Fibroblast of mammary gland (primary cell): ENCODE results near the gene ZNF25.
"Not testable (repeated sequence)": the region's sequence is repeated elsewhere in the genome, so short reads cannot be mapped to it uniquely, and the experiment has no call there.

Experiments
- DNase-seq: peaks from one replicate; pipeline ENCODE4 v3.0.0-alpha.2; 2010; ENCODE audit warnings: low read depth
- H3K4me3 ChIP-seq: 2 replicates; pipeline ENCODE4 v1.5.1; 2011; ENCODE audit warnings: low read depth, mild to moderate bottlenecking, low read length, moderate library complexity; ENCODE audit not compliant: control insufficient read depth
- TF ChIP-seq, protein P1 (sequence below): conservative IDR thresholded peaks from 2 replicates; pipeline ENCODE4 v1.5.1; 2011; ENCODE audit warnings: low read depth, low read length, inconsistent platforms; ENCODE audit not compliant: control insufficient read depth, insufficient read depth

ZNF25 gene

DNA sequence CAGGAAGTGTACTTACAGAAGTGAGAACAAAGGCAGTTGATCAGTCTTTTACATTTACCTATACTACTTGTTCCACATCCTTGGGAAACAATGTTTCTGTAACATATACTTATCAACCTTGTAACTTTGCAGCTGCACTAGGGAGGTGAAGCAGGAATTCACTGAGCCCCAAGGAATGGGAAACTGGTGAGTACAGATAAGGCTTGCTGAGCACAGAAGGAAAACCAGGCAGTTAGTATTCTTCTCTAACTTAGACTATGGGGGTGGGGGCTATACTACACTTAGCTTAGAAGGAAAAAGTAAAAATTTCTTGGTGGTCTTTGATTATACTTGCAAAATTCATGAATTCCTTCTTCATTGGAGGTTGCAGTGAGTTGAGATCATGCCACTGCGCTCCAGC is 27.1 kb upstream of the ZNF25 start:
- no peak for DNase-seq
- H3K4me3 ChIP-seq = no peak overlapping the region
- TF ChIP-seq, protein P1, sequence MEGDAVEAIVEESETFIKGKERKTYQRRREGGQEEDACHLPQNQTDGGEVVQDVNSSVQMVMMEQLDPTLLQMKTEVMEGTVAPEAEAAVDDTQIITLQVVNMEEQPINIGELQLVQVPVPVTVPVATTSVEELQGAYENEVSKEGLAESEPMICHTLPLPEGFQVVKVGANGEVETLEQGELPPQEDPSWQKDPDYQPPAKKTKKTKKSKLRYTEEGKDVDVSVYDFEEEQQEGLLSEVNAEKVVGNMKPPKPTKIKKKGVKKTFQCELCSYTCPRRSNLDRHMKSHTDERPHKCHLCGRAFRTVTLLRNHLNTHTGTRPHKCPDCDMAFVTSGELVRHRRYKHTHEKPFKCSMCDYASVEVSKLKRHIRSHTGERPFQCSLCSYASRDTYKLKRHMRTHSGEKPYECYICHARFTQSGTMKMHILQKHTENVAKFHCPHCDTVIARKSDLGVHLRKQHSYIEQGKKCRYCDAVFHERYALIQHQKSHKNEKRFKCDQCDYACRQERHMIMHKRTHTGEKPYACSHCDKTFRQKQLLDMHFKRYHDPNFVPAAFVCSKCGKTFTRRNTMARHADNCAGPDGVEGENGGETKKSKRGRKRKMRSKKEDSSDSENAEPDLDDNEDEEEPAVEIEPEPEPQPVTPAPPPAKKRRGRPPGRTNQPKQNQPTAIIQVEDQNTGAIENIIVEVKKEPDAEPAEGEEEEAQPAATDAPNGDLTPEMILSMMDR = no peak

DNA sequence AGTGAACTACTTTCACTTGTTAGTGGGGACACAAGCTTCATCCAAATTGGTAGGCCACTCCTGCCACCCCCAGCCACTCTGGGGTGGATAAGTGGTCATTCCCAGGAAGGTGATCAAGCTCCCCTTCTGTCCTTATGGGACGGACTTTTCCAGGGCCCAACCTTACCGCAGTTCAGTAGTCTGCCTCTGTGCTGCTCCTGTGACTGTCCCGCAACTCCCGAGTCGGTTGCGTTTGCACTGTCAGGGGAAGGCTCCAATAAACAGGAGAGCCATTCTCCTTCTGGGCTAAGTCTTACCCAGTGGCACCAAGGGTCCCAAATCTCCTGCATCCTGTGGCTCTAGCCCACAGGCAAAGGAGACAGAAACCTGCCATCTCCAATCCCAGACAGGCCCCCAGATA is 26.6 kb upstream of the ZNF25 start:
- no peak for DNase-seq
- TF ChIP-seq, protein P1 = no peak
- H3K4me3 ChIP-seq = no peak overlapping the region

DNA sequence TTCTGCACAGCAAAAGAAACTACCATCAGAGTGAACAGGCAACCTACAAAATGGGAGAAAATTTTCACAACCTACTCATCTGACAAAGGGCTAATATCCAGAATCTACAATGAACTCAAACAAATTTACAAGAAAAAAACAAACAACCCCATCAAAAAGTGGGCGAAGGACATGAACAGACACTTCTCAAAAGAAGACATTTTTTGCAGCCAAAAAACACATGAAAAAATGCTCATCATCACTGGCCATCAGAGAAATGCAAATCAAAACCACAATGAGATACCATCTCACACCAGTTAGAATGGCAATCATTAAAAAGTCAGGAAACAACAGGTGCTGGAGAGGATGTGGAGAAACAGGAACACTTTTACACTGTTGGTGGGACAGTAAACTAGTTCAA is 24.0 kb upstream of the ZNF25 start:
- DNase-seq = not testable (repeated sequence)

DNA sequence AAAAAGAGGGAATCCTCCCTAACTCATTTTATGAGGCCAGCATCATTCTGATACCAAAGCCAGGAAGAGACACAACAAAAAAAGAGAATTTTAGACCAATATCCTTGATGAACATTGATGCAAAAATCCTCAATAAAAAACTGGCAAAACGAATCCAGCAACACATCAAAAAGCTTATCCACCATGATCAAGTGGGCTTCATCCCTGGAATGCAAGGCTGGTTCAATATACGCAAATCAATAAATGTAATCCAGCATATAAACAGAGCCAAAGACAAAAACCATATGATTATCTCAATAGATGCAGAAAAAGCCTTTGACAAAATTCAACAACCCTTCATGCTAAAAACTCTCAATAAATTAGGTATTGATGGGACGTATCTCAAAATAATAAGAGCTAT is 22.5 kb upstream of the ZNF25 start:
- H3K4me3 ChIP-seq, DNase-seq: not testable (repeated sequence)

More for the DNA sequence above, 24.0 kb upstream of the ZNF25 start:
- not testable (repeated sequence) for H3K4me3 ChIP-seq

DNA sequence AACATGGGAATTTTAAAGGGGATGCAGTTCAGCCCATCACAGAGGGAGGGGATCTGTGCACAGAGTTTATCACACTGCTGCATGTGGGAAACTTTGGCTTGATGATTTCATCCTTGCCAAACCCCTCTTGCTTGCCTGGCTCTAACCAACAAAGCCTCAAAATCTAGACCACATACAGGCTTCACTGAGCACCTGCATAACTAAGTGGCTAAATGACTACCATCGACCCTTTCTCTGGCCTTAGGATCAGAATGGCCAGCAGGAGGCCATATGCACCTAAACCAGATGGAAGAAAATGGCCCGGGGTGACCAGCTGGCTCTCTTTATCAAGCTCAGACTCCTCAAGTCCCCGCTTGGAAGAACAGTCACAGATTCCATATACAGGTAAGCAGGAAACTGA is 15.6 kb upstream of the ZNF25 start:
- no peak overlapping the region for H3K4me3 ChIP-seq
- no peak for DNase-seq
- TF ChIP-seq, protein P1 = no peak

DNA sequence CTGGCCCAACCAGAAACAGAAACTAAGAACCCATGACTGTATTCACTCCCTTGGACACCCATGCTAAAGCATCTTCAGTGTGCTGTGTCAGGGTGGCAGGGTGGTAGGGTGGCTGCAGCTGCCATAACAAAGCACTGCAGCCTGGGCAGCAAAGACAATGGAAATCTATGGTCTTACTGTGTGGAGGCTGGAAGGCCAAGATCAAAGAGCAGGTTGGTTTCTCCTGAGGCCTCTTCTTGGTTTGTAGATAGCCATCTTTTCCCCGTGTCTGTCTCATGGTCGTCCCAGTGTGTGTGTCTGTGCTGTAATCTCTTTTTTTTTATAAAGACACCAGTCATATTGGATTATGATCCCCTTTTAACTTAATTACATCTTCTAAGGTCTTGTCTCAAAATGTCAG is 15.2 kb upstream of the ZNF25 start:
- TF ChIP-seq, protein P1 = no peak
- DNase-seq = no peak

DNA sequence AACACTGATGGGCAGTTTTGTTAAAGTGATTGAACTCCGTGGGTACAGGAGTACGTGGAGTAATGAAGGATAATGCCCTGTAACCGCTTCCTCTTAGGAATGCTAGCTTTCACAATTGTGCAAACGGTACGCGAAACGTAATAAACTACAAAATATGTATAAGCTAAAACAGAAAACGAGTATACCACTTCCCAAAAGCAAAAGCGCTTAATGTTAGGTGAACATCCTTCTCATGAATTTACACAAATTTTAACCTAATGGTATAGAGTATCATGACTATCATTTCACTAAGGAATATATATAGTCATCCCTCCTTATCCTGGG is 395 bp upstream of the ZNF25 start:
- peak overlapping the region; percentile 80 for H3K4me3 ChIP-seq
- DNase-seq = no peak
- TF ChIP-seq, protein P1 = no peak

More for the DNA sequence above, 15.2 kb upstream of the ZNF25 start:
- H3K4me3 ChIP-seq = no peak overlapping the region

DNA sequence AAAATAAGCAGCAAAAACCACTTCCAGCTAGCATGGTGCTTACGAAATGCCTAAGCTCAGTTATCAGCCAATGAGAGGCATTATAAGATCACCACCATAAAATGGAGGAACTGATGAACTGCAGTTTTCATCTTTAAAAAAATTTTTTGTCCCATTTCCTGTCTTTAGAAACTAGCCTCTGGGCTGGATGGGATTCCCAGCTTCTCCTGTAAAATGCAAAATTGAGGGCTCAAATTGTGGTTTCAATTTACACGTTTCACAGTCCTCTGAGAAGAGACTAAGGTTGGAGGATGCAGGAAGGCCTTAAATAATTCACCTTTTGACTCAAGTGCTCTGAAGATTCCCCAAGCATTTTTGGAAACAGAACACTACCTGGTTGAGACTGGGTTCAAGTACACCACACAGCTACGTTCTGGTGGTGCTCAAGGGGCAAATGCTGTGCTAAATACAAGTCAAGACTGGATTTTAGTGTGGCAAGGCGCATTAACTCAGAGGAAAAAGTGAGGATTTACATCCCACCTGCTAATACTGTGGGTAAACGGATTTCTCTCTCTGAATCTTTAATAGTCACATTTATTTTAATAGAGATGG is 951 bp downstream of the ZNF25 start:
- peak; percentile 42 for DNase-seq
- TF ChIP-seq, protein P1 = no peak

More for the DNA sequence above, 951 bp downstream of the ZNF25 start:
- peak overlapping the region; percentile 80 for H3K4me3 ChIP-seq
